HG03025 (cell line): ENCODE data around the gene SARDH.

Source experiments
- ATAC-seq: cut with Tn5 transposase; IDR thresholded peaks from one replicate; pipeline ENCODE4 v1.9.1; 2021; ENCODE audit warnings: mild to moderate bottlenecking, moderate library complexity; ENCODE audit not compliant: unreplicated experiment, low FRiP score

Gene SARDH

GRCh38 chr9:133717113-133718031, 20.8 kb downstream of the SARDH start:
- ATAC-seq = no peak

DNA sequence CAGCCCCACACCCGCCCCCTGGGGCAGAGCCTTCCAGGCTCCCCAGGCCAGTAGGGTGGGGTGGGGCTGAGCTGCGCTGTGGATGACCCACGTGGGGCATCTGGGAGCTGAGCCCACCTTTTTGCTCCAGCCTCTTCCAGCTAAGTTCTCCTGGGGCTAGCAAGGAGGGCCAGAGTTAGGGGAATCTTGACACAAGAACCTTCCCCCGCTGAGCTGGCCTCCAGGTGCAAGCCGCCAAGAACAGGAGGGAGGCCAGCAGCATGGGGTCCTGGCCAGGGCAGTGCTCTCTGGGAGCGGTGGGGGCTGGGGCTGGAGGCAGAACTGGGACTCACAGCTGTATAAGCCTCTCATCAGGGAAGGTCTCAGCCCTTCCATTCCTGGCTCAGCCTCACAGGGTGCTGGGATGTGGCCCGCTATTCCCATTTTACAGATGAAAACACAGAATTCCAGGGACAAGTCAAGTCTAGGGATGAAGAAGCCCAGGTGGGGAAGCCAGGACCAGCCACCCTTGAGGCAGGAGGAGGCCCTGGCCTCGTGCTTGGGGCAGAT, 21.5 kb downstream of the SARDH start:
- ATAC-seq = no peak

DNA sequence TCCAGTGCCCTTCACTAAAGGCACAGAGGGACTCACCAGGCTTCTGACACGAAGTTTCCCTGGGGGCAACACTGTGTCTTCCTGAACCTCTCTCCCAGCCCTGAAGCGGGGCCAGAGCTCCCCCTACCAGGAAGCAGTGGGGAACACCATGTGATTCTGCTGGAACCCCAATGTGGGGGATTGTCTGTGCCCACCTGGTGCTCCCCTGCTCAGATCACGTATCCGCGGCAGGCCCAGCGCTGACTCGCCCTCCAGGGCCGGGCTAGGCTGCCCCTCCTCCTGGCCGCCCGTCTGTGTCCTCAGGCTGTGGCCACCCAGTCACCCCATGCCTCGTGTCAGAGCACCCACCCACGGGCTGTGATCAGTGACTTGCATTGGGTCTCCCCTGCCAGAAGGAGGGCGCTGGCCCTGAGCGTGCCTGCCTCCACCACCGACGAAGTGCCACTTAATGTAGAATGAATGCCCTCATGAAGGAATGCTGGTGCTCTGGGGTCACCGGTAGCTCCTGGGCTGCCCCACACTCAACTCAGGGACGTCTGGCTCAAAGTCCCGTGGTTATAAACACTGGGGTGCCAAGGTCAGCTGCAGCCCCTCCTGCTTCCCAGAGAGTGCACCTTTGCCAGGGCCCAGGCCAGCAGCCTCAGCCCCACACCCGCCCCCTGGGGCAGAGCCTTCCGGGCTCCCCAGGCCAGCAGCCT, 22.1 kb downstream of the SARDH start:
- ATAC-seq = no peak

- no peak for ATAC-seq
Measured at GRCh38 chr9:133715295-133715865, 22.8 kb downstream of the SARDH start.

DNA sequence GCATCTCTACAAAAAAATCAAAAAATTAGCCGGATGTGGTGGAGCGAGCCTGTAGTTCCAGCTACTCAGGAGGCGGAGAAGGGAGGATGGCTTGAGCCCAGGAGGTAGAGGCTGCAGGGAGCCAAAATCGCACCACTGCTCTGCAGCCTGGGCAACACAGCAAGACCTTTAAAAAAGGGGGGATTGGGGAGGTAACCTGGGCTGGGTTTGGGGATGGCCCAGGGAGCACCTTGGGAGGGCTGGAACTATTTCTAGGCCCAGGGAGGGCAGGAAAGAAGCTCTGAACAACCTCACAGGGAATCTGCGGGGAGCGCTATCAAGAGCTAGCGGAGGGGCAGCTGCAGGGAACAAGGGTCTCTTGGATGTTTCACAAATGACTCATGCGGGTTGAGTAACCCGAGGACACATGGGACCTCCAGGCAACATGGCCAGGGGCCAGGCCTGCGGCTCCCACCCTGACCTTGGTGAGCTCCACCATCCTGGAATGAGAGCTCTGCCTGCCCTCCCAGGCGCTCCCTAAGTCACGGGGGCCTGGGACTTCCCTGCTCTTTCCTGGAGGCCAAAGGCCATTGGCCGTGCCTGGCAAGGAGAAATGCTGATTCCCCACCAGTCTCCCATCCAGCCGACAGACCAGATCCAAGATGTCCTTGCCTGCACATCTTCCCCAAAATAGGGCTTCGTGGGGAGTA, 23.4 kb downstream of the SARDH start:
- ATAC-seq = no peak

DNA sequence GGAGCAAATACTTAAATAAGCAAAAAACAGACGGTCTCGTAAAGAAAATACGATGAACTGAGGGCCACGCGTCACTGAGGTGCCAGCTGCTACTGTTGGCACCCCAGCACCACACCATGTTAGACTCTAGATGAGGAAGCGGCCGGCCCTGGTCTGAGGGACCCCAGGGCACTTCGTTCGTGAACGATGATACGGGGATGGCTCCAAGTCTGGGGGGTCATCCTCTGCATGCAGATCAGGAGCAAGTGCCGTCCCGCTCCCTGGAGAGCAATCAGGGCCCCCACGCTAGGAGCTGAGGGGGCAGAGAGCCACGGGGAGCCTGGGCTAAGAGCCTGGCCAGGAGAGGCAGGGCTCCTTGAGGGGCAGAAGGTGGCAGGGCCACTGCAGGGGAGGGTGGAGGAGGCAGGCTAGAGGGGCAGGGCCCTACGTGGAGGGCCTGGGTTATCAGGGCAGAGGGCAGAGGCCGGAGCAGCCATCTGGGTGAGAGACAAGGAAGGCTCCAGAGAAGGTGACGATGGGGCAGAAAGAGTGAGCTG, 24.1 kb downstream of the SARDH start:
- ATAC-seq = no peak

DNA sequence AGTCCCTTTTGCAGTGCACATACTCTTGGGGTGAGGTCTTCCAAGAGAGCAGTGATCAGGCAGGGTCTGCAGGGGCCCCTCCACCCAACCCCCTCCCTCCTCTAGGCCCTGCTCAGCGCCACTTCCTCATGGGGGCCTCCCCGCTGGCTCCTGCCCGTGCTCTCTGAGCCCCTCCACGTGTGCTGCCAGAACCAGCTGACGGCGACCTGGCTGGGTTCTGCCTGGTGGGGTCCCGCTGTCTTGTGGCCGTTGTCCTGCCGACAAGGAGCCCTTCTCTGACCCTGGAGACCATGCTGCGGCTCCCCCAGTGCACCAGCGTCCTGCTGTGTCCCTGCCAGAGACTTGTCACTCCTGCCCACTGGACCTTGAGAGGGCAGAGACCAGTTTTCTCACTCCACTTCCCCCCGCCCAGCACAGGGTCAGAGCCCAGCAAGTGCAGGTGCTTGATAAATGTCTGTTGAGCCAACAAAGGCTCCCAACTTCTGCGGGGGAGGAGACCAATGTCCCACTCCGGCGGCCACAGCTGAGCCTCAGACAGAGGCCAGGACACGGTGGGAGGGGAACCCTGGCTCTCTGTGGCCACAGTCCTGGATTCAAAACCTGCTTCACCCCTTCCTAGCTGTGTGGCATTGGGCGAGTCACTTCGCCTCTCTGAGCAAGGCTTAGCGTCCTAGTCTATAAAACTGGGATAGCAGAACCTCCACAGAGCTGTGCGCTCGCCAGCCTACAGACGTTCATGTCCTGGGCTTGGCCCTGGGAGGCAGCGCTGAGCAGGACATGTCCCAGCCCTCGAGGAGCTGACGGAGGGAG, 24.8 kb downstream of the SARDH start:
- ATAC-seq = no peak

GRCh38 chr9:133712221-133713100, 25.7 kb downstream of the SARDH start:
- ATAC-seq = no peak

DNA sequence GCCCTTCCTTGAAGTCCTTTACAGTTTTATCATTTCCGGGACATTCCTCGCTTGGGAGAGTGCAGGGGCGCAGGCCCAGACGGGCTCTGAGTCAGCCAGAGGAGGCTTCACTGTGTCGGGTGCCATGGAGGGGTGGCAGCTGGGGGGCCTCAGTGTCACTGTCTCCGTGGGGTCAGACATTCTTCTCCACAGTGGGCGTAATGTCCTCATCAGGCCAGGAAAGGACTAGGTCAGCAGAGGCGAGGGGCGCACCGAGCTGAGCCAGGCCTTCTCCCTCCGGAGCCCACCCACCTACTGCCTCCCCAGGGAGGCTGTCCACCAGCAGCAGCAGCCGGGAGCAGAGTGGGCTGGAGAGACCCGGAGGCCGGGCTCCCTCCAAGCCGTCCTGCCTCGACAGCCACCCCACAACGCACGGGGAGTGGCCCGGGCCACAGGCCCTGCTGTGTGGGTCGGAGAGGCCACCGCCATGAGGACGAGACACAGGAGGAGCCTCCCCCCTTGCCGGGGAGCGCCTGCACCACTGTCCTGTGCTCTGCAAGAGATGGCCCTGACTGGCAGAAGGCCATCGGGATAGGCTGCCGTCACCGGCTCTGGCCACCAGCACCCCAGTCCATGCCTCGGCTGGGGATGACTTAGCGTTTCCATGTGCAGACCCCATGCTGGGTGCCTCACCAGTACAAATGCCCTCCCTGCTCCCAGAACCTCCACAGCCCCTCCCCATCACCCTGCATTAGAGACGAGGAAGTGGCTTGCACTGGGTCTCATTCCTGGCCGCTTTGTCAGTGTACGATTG, 26.5 kb downstream of the SARDH start:
- ATAC-seq = no peak

DNA sequence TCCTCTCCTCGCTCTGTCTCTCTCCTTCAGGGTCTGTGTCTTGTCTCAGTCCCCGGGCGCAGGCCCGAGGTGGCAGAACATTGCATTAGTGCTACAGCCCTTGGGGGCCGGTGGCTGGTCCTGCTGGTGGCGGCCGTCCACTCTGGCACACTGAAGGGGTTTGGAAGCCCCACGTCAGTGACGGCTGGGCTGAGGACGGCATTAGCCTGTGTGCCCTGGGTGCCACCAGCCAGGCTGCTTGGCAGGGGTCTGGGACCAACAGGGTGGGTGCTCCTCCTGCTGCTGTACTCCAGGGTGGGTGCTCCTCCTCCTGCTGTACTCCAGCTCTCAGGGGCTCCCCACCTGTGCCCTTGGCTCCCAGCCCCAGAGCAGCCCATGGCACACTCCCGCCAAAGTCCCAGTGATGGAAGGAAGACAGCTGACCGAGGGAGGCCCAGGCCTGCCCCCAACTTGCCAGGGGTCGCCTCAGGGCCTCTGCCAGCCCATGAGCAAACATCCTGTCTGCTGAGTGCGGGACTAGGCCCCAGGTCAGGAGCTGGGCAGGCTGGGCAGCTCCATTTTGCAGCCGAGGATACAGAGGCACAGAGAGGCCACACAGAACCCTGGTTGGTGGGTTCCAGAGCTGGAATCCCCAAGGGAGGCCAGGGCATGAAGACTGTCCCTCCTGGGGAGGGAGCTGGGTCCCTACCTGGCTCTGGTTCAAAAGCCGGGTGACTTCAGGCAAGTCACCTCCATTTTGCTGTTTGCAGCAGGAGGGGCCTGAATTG, 27.3 kb downstream of the SARDH start:
- ATAC-seq = no peak

DNA sequence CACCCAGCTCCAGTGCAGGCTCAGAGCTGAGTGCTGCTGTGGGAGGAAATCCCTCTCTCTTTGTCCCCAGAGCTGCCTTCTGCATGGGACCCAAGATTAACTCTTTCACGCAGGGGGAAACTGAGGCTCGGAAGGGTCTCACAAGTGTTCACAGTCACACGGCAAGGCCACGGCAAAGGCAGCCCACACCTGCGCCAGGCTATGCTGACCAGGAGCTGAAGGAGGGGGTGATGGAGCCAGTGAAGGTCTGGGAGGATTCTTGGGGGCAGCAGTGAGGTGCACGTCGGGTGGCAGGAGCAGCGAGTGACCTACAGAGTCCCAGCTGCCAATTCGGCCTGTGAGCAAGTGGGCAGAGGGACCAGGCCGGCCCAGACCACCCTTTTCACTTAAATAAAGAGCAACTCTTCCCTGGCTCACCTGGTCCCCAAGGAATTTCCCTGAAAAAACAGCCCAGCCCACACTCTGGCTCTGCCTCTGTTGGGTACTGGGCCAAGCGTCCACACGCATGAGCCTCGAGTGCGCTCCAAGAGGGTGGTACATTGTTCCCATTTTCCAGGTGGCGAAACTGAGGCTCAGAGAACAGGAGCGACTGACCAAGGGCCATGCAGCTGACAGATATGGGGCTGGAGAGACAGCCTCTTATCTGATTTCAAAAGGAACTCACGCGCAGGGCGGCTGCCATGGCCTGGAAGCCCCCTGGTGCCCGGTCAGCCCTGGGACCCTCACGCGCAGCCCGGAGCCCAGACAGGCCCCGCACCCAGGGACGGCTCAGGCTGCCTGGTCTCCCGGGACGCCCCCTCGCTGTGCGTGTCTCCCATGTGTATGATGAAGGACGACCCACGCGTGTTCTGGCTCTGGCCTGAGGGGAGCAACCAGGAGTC, 28.2 kb downstream of the SARDH start:
- ATAC-seq = no peak

GRCh38 chr9:133709015-133709611, 29.0 kb downstream of the SARDH start:
- no peak for ATAC-seq

GRCh38 chr9:133708246-133709014, 29.7 kb downstream of the SARDH start:
- ATAC-seq = no peak

DNA sequence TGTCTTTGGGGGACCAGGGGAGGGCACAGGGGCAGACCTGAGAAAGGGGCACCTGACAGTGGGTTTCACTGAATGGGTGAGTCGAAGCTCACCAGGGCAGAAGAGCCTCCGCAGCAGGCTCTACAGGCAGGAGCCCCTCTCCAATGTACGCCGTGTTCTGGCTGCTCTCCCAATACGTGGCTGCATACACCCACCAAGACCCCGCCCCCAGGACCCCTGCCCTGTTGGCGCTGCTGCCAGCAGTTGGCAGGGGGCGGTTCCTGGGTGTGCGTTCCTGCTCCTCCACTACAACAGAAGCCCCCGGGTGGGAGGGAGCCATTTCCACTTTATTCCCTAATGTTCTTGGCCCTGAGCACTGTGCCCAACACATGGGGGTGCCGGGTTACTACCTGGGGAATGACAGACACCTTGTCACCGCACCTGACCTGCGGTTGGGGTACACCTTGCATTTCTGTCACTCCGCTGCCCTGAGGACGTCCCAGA, 30.3 kb downstream of the SARDH start:
- no peak for ATAC-seq
